Lung (tissue), 12 donors: Measurements from ENCODE around the gene GCNA. TPM values are rescaled to one million over a fixed set of nuclear protein-coding genes. Genes with fewer than 3 reads are reported as not detected.

Experiments
- ATAC-seq: fragments of 200-7000 bp; cut with Tn5 transposase; one replicate; pipeline ENCODE4 v1.9.1; 2020; ENCODE audit warnings: moderate number of reproducible peaks; ENCODE audit not compliant: insufficient read depth, low FRiP score
- DNase-seq, 3 donors: peaks; one replicate each; pipeline ENCODE4 v3.0.0-alpha.2; 2013 to 2017
- H3K27ac ChIP-seq, 2 donors: one replicate each; pipeline ENCODE4 v1.5.1; 2013; ENCODE audit warnings: mild to moderate bottlenecking in 2 of 2, moderate library complexity in 2 of 2, control low read depth in 1 of 2, inconsistent platforms in 1 of 2, low read depth in 1 of 2, low read length in 1 of 2
- H3K27me3 ChIP-seq, 3 donors: one replicate each; pipeline ENCODE4 v1.5.1; 2013; ENCODE audit warnings: low read length in 2 of 3; ENCODE audit not compliant: control insufficient read depth in 3 of 3, insufficient read depth in 3 of 3
- H3K36me3 ChIP-seq, 4 donors: one replicate each; pipeline ENCODE4 v1.5.1; 2013; ENCODE audit warnings: low read length in 4 of 4, mild to moderate bottlenecking in 1 of 4, moderate library complexity in 1 of 4; ENCODE audit not compliant: control insufficient read depth in 4 of 4, insufficient read depth in 4 of 4
- H3K4me1 ChIP-seq, 5 donors: one replicate each; pipeline ENCODE4 v1.5.1; 2013; ENCODE audit warnings: low read length in 5 of 5, mild to moderate bottlenecking in 2 of 5, moderate library complexity in 1 of 5; ENCODE audit not compliant: control insufficient read depth in 5 of 5, insufficient read depth in 5 of 5
- H3K4me3 ChIP-seq: one replicate; pipeline ENCODE4 v1.5.1; 2013; ENCODE audit warnings: mild to moderate bottlenecking, control low read depth, moderate library complexity
- H3K9ac ChIP-seq, 2 donors: one replicate each; pipeline ENCODE4 v1.5.1; 2013; ENCODE audit warnings: low read length in 2 of 2, control low read depth in 1 of 2; ENCODE audit not compliant: insufficient read depth in 1 of 2
- H3K9me3 ChIP-seq, 4 donors: one replicate each; pipeline ENCODE4 v1.5.1; 2013; ENCODE audit warnings: low read length in 3 of 4, mild to moderate bottlenecking in 1 of 4, moderate library complexity in 1 of 4; ENCODE audit not compliant: control insufficient read depth in 4 of 4, insufficient read depth in 3 of 4
- CTCF ChIP-seq: IDR thresholded peaks from 2 replicates; pipeline ENCODE4 v1.5.1; 2012; ENCODE audit warnings: mild to moderate bottlenecking; ENCODE audit errors: control extremely low read depth, extremely low read depth
- WGBS, 2 donors: extraction: QIAGEN DNeasy Blood & Tissue Kit; methylation state at CpG; one replicate each; pipeline ENCODE4 v1.1.7; 2013; 5-methylcytosine and 5-hydroxymethylcytosine counted together
- polyA plus RNA-seq, 2 donors: library from polyadenylated mRNA; stranded (reverse); fragments of 200-250 nt; gene quantifications; one replicate each; pipeline ENCODE4 v1.2.1, GENCODE V29; 2013
- total RNA-seq, 2 donors: library from RNA; depleted of rRNA in 1 of 2; stranded (reverse); fragments of >200 nt in 1 of 2; gene quantifications; one replicate each; pipeline ENCODE4 v1.2.1, GENCODE V29; 2014 to 2021
- donor health status: control.
- donor health status: control.
- donor health status: Bipolar disorder and iron deficiency.
- donor health status: healthy.
- donor health status: DM: yes; HTN: yes; CAD: no.

GCNA gene
- total and polyA plus RNA-seq, 4 donors: 0.92 to 3.7 (median 1.8) TPM

GRCh38 chrX:71650333-71650969 lies 72.2 kb downstream of the GCNA start:
- no peak for TF ChIP-seq CTCF
- 41 to 59% methylated on average over 4 of the region's 4 CpGs for WGBS, 2 donors
- Histone ChIP-seq H3K9me3 (no peaks in the 10 kb centered on the region), H3K9ac (no peak overlapping the region), H3K4me3 (no peak overlapping the region), H3K27me3 (no peaks in the 10 kb centered on the region), H3K4me1 (no peaks in the 10 kb centered on the region), H3K27ac (no peak overlapping the region), H3K36me3 (no peaks in the 10 kb centered on the region)
- ATAC-seq (no peak), DNase-seq (no peak)

- no peaks in the 10 kb centered on the region for H3K9me3 ChIP-seq
- no peak overlapping the region for H3K4me3 ChIP-seq
- ATAC-seq: peak; percentile 81
- H3K27me3 ChIP-seq: no peaks in the 10 kb centered on the region
- H3K36me3 ChIP-seq: no peaks in the 10 kb centered on the region
- WGBS, 2 donors: 25 to 31% methylated on average over 2 of the region's 2 CpGs
- peak; percentile 69 for TF ChIP-seq CTCF
- H3K27ac ChIP-seq: no peak overlapping the region
- no peaks in the 10 kb centered on the region for H3K4me1 ChIP-seq
- no peak overlapping the region for H3K9ac ChIP-seq
- peak; percentile 32 to 75 (median 65) for DNase-seq
Measured at GRCh38 chrX:71652405-71652804, 74.2 kb downstream of the GCNA start.

GRCh38 chrX:71653344-71653743 lies 75.1 kb downstream of the GCNA start:
- DNase-seq (no peak), ATAC-seq (no peak)
- Histone ChIP-seq H3K27ac (no peak overlapping the region), H3K9me3 (no peaks in the 10 kb centered on the region), H3K27me3 (no peaks in the 10 kb centered on the region), H3K4me3 (no peak overlapping the region), H3K4me1 (no peaks in the 10 kb centered on the region), H3K36me3 (no peaks in the 10 kb centered on the region), H3K9ac (no peak overlapping the region)
- 83 to 94% methylated on average over 2 of the region's 2 CpGs for WGBS, 2 donors
- no peak for TF ChIP-seq CTCF

- no peak for DNase-seq
- H3K4me1 ChIP-seq: no peaks in the 10 kb centered on the region
- H3K9me3 ChIP-seq: peaks cover 0 to 2% (median 0%) of the 10 kb centered on the region in 4 donors
- ATAC-seq: no peak
- no peak overlapping the region for H3K9ac ChIP-seq
- WGBS, 2 donors: 78 to 84% methylated on average over 4 of the region's 4 CpGs
- H3K4me3 ChIP-seq: no peak overlapping the region
- no peak overlapping the region for H3K27ac ChIP-seq
- H3K36me3 ChIP-seq: no peaks in the 10 kb centered on the region
- no peaks in the 10 kb centered on the region for H3K27me3 ChIP-seq
- TF ChIP-seq CTCF: no peak
Measured at GRCh38 chrX:71657267-71657666, 79.0 kb downstream of the GCNA start.
